Measurements from ENCODE around the gene EXOC6B. TPM values are rescaled to one million over a fixed set of nuclear protein-coding genes. Genes with fewer than 3 reads are reported as not detected.

EXOC6B gene
- total and polyA plus RNA-seq, 8 donors, result 3.4 to 57.2 (median 27.1) TPM

DNA sequence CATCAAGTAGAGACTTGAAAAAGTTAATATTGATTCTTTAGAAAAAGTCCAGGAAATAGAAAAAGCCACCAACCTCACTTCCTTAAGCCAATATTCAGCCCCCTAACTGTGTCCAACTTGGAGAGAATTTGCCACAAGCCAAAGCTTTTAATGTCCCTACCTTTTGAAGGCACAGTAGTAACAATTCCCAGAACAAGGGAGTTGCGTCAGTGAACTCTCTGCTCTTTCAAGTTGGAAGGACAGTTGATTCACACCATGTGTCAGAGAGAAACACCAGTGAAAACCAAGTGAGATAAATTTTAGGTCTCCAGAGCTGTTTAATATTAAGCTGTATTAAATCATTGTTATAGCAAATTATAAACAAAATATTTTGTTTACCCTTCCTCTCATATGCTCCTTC lies 66.1 kb downstream of the EXOC6B start:
- Histone ChIP-seq H3K27ac (no peak overlapping the region), H3K9me3 (peaks cover 0 to 23% (median 11%) of the 10 kb centered on the region in 4 donors), H3K4me3 (no peak overlapping the region), H3K36me3 (peaks cover 0 to 20% (median 5%) of the 10 kb centered on the region in 4 donors), H3K4me1 (peaks cover 10 to 31% (median 24%) of the 10 kb centered on the region in 4 donors), H3K27me3 (no peaks in the 10 kb centered on the region)
- intact Hi-C loops (cut with DNase I; ENCODE audit: low total_unique reads), result no loop called here
- no peak for DNase-seq
- no peak for TF ChIP-seq CTCF (IDR thresholded peaks at IDR 0.05)
- TF ChIP-seq EP300 (IDR thresholded peaks at IDR 0.05), result no peak
- no peak for TF ChIP-seq POLR2A (IDR thresholded peaks at IDR 0.05)
- TF ChIP-seq POLR2AphosphoS5 (IDR thresholded peaks at IDR 0.05), result no peak
- 95 to 98% (median 98%) methylated on average over 1 of the region's 1 CpG for WGBS, 5 donors

DNA sequence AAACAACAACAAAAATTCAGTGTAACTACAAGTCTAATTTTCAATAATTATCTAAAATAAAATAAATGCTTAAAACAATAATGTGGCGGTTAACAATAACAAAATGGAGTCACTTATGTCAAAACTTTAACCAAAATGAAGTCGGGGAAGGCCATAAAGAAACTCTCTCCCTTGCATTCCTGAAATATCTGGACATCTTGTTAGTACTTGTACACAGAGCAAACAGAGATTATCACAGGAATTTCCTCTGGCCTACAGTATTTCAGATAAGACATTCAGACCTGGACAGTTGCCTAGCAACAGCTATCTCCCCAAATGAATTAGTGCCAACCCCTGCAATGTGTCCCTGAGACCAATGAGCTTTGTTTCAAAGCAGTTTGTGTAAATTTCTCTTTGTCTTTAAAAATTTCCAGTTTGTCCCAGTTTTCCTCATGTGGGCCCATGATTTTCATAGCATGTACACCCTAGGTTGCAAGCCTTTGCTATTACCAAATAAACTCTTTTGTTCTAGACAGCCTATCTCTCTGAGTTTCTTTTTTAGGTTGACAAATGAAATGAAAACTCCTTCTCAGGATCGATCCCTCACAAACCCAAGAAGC lies 68.6 kb downstream of the EXOC6B start:
- TF ChIP-seq EP300 (IDR thresholded peaks at IDR 0.05), result no peak
- TF ChIP-seq POLR2AphosphoS5 (IDR thresholded peaks at IDR 0.05), result peak in 2 of 3 donors; percentile 77
- intact Hi-C loops (cut with DNase I; ENCODE audit: low total_unique reads), result no loop called here
- Histone ChIP-seq H3K27ac (peak overlapping the region in 1 of 5 donors; percentile 60), H3K4me1 (peaks cover 10 to 35% (median 24%) of the 10 kb centered on the region in 4 donors), H3K4me3 (no peak overlapping the region), H3K27me3 (no peaks in the 10 kb centered on the region), H3K9me3 (peaks cover 0 to 12% (median 8%) of the 10 kb centered on the region in 4 donors), H3K36me3 (peaks cover 0 to 13% (median 2%) of the 10 kb centered on the region in 4 donors)
- 29 to 50% (median 38%) methylated on average over 3 of the region's 3 CpGs for WGBS, 5 donors
- peak; percentile 53 to 77 for DNase-seq

DNA sequence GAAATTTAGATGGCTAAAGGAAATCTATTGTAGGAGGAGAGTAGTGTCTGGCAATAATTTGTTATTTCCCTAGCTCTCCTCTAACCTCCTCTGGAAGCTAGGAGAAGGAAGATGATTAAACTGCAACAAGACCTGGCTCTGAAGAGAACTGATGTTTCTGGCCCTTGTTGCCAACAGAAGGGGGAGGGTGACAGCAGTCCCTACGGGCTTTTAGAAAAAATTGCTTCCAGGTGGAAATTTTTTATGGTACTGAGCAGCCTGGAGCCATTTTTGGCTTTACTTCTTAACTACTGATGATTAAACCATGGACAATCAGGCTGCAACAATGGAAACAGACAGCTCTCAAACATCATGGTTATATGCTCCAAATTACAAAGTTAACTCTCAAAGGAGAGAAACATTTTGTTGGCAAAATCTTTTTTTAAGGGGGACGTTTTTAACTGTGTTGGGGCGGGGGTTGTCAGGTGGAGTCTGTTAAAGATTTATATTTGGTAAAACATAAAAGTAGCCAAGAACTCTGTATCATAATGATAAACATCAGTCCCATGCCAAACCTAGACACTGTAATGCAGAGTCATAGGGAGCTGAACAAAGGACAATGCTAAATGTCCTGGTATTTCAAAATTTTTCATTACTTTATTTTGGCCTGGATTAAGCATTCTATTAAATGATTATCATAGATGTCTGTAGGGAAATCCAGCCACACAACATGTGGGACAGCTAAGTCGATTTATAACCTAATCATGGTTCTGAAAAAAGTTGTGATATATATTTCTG lies 70.0 kb downstream of the EXOC6B start:
- TF ChIP-seq CTCF (IDR thresholded peaks at IDR 0.05) (no peak), EP300 (IDR thresholded peaks at IDR 0.05) (no peak), POLR2AphosphoS5 (IDR thresholded peaks at IDR 0.05) (no peak), POLR2A (IDR thresholded peaks at IDR 0.05) (no peak)
- no peak overlapping the region for H3K4me3 ChIP-seq
- DNase-seq, result peak in 1 of 2 donors; percentile 18
- peaks cover 10 to 40% (median 24%) of the 10 kb centered on the region in 4 donors for H3K4me1 ChIP-seq
- no peaks in the 10 kb centered on the region for H3K9me3 ChIP-seq
- H3K27me3 ChIP-seq, result no peaks in the 10 kb centered on the region
- WGBS, 5 donors, result 45 to 58% (median 50%) methylated on average over 4 of the region's 4 CpGs
- peaks cover 0 to 3% (median under 1%) of the 10 kb centered on the region in 4 donors for H3K36me3 ChIP-seq
- intact Hi-C loops (cut with DNase I; ENCODE audit: low total_unique reads), result no loop called here
- H3K27ac ChIP-seq, result no peak overlapping the region

DNA sequence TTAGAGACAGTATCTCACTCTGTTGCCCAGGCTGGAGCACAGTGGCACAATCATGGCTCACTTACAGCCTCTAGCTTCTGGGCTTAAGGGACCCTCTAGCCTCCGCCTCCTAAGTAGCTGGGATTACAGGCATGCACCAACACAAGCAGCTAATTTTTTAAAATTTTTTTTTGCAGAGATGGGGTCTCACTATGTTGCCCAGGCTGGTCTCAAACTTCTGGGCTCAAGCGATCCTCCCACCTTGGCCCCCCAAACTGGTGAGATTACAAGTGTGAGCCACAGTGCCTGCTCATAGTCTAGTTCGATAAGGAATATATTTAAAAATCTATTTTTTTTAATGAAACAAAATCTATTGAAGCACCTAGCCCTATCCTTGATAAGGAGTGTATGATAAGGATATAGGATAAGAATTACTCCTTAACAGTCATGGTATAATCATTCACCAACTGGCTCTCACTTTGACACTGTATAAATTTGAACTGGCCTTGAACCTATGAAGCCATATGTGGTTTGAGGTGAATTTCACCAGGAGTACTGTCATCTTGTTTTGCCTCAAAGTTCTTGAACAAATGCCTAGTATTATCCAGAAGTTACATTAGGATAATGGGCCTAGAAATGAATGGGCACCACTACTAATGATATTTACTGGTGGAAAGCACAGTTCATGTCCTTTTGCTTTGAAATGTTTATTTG lies 71.1 kb downstream of the EXOC6B start:
- Histone ChIP-seq H3K27ac (no peak overlapping the region), H3K9me3 (no peaks in the 10 kb centered on the region), H3K36me3 (no peaks in the 10 kb centered on the region), H3K4me1 (peaks cover 10 to 42% (median 24%) of the 10 kb centered on the region in 4 donors), H3K27me3 (no peaks in the 10 kb centered on the region), H3K4me3 (no peak overlapping the region)
- intact Hi-C loops (cut with DNase I; ENCODE audit: low total_unique reads), result no loop called here
- 78 to 95% (median 90%) methylated on average over 3 of the region's 3 CpGs for WGBS, 5 donors
- TF ChIP-seq POLR2AphosphoS5 (IDR thresholded peaks at IDR 0.05) (no peak), EP300 (IDR thresholded peaks at IDR 0.05) (no peak), POLR2A (IDR thresholded peaks at IDR 0.05) (no peak), CTCF (IDR thresholded peaks at IDR 0.05) (no peak)
- no peak for DNase-seq

Data from stomach (tissue), 9 donors.